ES-I3 (cell line): ENCODE results near the gene MBD3L2B.

Experiments
- H3K36me3 ChIP-seq: 2 replicates; pipeline ENCODE4 v1.6.1; 2013; ENCODE audit warnings: mild to moderate bottlenecking, low read length, control low read depth, moderate library complexity; ENCODE audit not compliant: insufficient read depth
- H3K4me1 ChIP-seq: 2 replicates; pipeline ENCODE4 v1.6.1; 2013; ENCODE audit warnings: mild to moderate bottlenecking, control low read depth, low read length; ENCODE audit not compliant: insufficient read depth
- H3K9ac ChIP-seq: 2 replicates; pipeline ENCODE4 v1.6.1; 2013; ENCODE audit warnings: low read depth, mild to moderate bottlenecking, low read length, moderate library complexity
- H3K9me3 ChIP-seq: 2 replicates; pipeline ENCODE4 v1.6.1; 2013; ENCODE audit warnings: mild to moderate bottlenecking, low read length, moderate library complexity; ENCODE audit not compliant: control insufficient read depth, insufficient read depth

Gene MBD3L2B

GRCh38 chr19:6997679-6998445 lies 23.4 kb downstream of the MBD3L2B start:
- H3K9me3 ChIP-seq: no peaks in the 10 kb centered on the region
- H3K36me3 ChIP-seq: no peaks in the 10 kb centered on the region
- H3K4me1 ChIP-seq: no peaks in the 10 kb centered on the region
- H3K9ac ChIP-seq: no peak overlapping the region

DNA sequence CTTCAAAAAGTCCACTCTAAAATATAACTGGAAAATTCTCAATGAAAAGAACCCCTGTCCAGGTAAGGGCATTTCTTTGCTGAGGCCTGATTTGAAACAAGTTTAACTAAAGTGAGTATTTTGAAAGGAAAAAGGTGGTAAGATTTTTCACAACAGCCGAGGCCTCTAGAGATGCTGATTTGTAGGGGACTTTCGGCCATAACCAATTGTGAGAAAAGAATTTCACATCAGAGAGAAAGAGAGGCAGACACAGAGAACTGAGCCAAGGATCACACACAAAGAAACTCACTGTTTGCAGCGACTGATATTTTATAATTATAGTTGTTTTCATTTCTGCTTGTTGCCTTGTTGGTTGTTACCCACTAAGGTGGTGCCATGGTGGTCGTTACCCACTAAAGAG lies 24.4 kb downstream of the MBD3L2B start:
- no peaks in the 10 kb centered on the region for H3K36me3 ChIP-seq
- H3K9me3 ChIP-seq: no peaks in the 10 kb centered on the region
- H3K4me1 ChIP-seq: no peaks in the 10 kb centered on the region
- no peak overlapping the region for H3K9ac ChIP-seq

GRCh38 chr19:6995054-6995453 lies 26.2 kb downstream of the MBD3L2B start:
- Histone ChIP-seq H3K4me1 (no peaks in the 10 kb centered on the region), H3K9me3 (no peaks in the 10 kb centered on the region), H3K36me3 (no peaks in the 10 kb centered on the region), H3K9ac (no peak overlapping the region)

GRCh38 chr19:6988257-6988656 lies 33.0 kb downstream of the MBD3L2B start:
- 0 out of 2 replicates have a peak, but pooled peaks cover 2% of the 10 kb centered on the region for H3K9me3 ChIP-seq
- H3K4me1 ChIP-seq: no peaks in the 10 kb centered on the region
- no peaks in the 10 kb centered on the region for H3K36me3 ChIP-seq
- H3K9ac ChIP-seq: no peak overlapping the region

GRCh38 chr19:6987850-6988249 lies 33.4 kb downstream of the MBD3L2B start:
- no peaks in the 10 kb centered on the region for H3K36me3 ChIP-seq
- H3K9ac ChIP-seq: no peak overlapping the region
- H3K9me3 ChIP-seq: 0 out of 2 replicates have a peak, but pooled peaks cover 2% of the 10 kb centered on the region
- H3K4me1 ChIP-seq: no peaks in the 10 kb centered on the region

GRCh38 chr19:6983448-6983847 lies 37.8 kb downstream of the MBD3L2B start:
- Histone ChIP-seq H3K9me3 (0 out of 2 replicates have a peak, but pooled peaks cover 2% of the 10 kb centered on the region), H3K4me1 (no peaks in the 10 kb centered on the region), H3K9ac (no peak overlapping the region), H3K36me3 (no peaks in the 10 kb centered on the region)

GRCh38 chr19:6979399-6979798 lies 41.8 kb downstream of the MBD3L2B start:
- Histone ChIP-seq H3K9me3 (peaks cover 2% of the 10 kb centered on the region; the same call in 1 of the 2 replicates), H3K4me1 (no peaks in the 10 kb centered on the region), H3K9ac (no peak overlapping the region), H3K36me3 (no peaks in the 10 kb centered on the region)

- Histone ChIP-seq H3K36me3 (no peaks in the 10 kb centered on the region), H3K9me3 (no peaks in the 10 kb centered on the region; the same call in 1 of the 2 replicates), H3K4me1 (no peaks in the 10 kb centered on the region), H3K9ac (no peak overlapping the region)
Measured at GRCh38 chr19:6976197-6976596, 45.0 kb downstream of the MBD3L2B start.

GRCh38 chr19:6971366-6971765 lies 49.9 kb downstream of the MBD3L2B start:
- Histone ChIP-seq H3K9me3 (no peaks in the 10 kb centered on the region), H3K9ac (no peak overlapping the region), H3K36me3 (no peaks in the 10 kb centered on the region), H3K4me1 (no peaks in the 10 kb centered on the region)

- no peaks in the 10 kb centered on the region for H3K9me3 ChIP-seq
- no peaks in the 10 kb centered on the region for H3K4me1 ChIP-seq
- no peaks in the 10 kb centered on the region for H3K36me3 ChIP-seq
- no peak overlapping the region for H3K9ac ChIP-seq
Measured at GRCh38 chr19:6970443-6970842, 50.8 kb downstream of the MBD3L2B start.

- H3K36me3 ChIP-seq: no peaks in the 10 kb centered on the region
- H3K9me3 ChIP-seq: no peaks in the 10 kb centered on the region
- H3K4me1 ChIP-seq: no peaks in the 10 kb centered on the region
- no peak overlapping the region for H3K9ac ChIP-seq
Measured at GRCh38 chr19:6970021-6970420, 51.2 kb downstream of the MBD3L2B start.

- Histone ChIP-seq H3K36me3 (no peaks in the 10 kb centered on the region), H3K4me1 (no peaks in the 10 kb centered on the region), H3K9ac (no peak overlapping the region), H3K9me3 (no peaks in the 10 kb centered on the region)
Measured at GRCh38 chr19:6969490-6969889, 51.7 kb downstream of the MBD3L2B start.
